Measurements from ENCODE around the gene TSC2.
"Not testable (repeated sequence)": the region's sequence is repeated elsewhere in the genome, so short reads cannot be mapped to it uniquely, and the experiment has no call there.

The TSC2 gene

DNA sequence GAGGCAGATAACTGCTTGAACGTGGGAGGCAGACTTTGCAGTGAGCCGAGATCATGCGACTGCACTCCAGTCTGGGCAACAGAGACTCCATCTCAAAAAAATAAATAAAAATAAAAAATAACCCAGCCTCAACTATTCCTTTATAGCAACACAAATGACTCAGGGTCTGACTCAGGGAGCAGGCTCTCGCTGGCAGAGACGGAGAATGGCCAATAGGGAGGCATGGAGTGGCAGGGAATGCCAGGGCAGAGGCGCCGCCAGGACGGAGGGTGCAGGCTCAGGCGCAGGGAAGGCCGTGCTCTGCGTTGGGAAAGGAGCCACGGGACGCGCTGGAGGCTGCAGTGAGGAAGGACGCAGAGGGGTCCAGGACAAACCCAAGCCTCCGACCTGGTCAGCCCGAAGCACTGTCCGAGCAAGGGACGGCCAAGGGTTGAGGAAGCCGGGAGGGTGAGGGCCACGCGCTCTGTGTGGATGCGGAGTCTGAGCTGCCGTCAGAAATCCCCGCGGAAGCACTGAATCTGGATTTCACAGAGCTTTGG lies 47.6 kb downstream of the TSC2 start:
- H3K9me3 ChIP-seq, result no peaks in the 10 kb centered on the region; the same call in 1 of the 2 replicates
- peaks cover 28% of the 10 kb centered on the region for H3K36me3 ChIP-seq
- DNase-seq, result no peak
- no peaks in the 10 kb centered on the region for H3K4me1 ChIP-seq
- H3K27me3 ChIP-seq, result no peaks in the 10 kb centered on the region
- TF ChIP-seq, protein P1, sequence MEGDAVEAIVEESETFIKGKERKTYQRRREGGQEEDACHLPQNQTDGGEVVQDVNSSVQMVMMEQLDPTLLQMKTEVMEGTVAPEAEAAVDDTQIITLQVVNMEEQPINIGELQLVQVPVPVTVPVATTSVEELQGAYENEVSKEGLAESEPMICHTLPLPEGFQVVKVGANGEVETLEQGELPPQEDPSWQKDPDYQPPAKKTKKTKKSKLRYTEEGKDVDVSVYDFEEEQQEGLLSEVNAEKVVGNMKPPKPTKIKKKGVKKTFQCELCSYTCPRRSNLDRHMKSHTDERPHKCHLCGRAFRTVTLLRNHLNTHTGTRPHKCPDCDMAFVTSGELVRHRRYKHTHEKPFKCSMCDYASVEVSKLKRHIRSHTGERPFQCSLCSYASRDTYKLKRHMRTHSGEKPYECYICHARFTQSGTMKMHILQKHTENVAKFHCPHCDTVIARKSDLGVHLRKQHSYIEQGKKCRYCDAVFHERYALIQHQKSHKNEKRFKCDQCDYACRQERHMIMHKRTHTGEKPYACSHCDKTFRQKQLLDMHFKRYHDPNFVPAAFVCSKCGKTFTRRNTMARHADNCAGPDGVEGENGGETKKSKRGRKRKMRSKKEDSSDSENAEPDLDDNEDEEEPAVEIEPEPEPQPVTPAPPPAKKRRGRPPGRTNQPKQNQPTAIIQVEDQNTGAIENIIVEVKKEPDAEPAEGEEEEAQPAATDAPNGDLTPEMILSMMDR (IDR thresholded peaks at IDR 0.05; ENCODE audit: low read depth, low read length), result no peak
- no peak overlapping the region for H3K4me3 ChIP-seq (ENCODE audit: low read depth, low read length)

GRCh38 chr16:2095918-2096582 lies 48.3 kb downstream of the TSC2 start:
- TF ChIP-seq, protein P1 (IDR thresholded peaks at IDR 0.05; ENCODE audit: low read depth, low read length), result no peak
- H3K36me3 ChIP-seq, result peaks cover 26% of the 10 kb centered on the region
- H3K9me3 ChIP-seq, result no peaks in the 10 kb centered on the region; the same call in 1 of the 2 replicates
- H3K4me1 ChIP-seq, result no peaks in the 10 kb centered on the region
- H3K4me3 ChIP-seq (ENCODE audit: low read depth, low read length), result no peak overlapping the region
- no peak for DNase-seq
- no peaks in the 10 kb centered on the region for H3K27me3 ChIP-seq

- Histone ChIP-seq H3K27me3 (no peaks in the 10 kb centered on the region), H3K4me1 (no peaks in the 10 kb centered on the region), H3K36me3 (peaks cover 20% of the 10 kb centered on the region), H3K4me3 (ENCODE audit: low read depth, low read length) (no peak overlapping the region), H3K9me3 (no peaks in the 10 kb centered on the region; the same call in 1 of the 2 replicates)
- TF ChIP-seq, protein P1 (IDR thresholded peaks at IDR 0.05; ENCODE audit: low read depth, low read length), result no peak
- no peak for DNase-seq
These were observed 49.2 kb downstream of the TSC2 start for GRCh38 chr16:2096853-2097595.

- not testable (repeated sequence) for H3K9me3 ChIP-seq; H3K27me3 ChIP-seq; H3K4me3 ChIP-seq (ENCODE audit: low read depth, low read length); DNase-seq; H3K4me1 ChIP-seq
- peaks cover 16% of the 10 kb centered on the region for H3K36me3 ChIP-seq
These were observed 49.9 kb downstream of the TSC2 start for GRCh38 chr16:2097689-2098088.

- H3K36me3 ChIP-seq, result not testable (repeated sequence)
These were observed 53.8 kb downstream of the TSC2 start for GRCh38 chr16:2101581-2101980.

DNA sequence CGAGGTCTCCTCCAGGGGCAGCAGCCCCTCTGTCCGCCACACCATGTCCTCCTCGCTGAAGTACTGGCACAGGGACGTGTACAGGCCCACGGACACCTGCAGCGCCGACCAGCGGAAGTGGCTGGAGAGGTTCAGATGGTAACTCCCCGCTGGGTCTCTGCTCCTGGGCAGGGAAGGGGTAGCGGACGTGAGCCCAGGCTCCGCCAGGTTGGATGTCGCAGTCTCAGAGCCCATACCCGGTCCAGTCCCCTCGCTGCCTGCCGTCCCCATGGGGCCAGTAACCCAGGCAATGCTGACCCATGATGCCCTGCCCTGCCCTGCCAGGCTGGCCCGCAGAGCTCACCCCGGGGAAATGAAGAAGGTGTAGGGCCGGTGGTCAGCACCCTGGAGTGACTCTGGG lies 54.7 kb downstream of the TSC2 start:
- Histone ChIP-seq H3K36me3 (peaks cover 5% of the 10 kb centered on the region; the same call in 1 of the 2 replicates), H3K9me3 (no peaks in the 10 kb centered on the region), H3K27me3 (no peaks in the 10 kb centered on the region), H3K4me1 (no peaks in the 10 kb centered on the region), H3K4me3 (ENCODE audit: low read depth, low read length) (no peak overlapping the region)
- DNase-seq, result no peak
- TF ChIP-seq, protein P1 (IDR thresholded peaks at IDR 0.05; ENCODE audit: low read depth, low read length), result no peak

More at GRCh38 chr16:2101581-2101980, 53.8 kb downstream of the TSC2 start:
- not testable (repeated sequence) for H3K9me3 ChIP-seq; H3K4me3 ChIP-seq (ENCODE audit: low read depth, low read length); DNase-seq; H3K4me1 ChIP-seq; H3K27me3 ChIP-seq

- not testable (repeated sequence) for H3K4me1 ChIP-seq; DNase-seq; H3K4me3 ChIP-seq (ENCODE audit: low read depth, low read length); H3K9me3 ChIP-seq; H3K27me3 ChIP-seq
- H3K36me3 ChIP-seq, result peaks cover 12% of the 10 kb centered on the region; the same call in 1 of the 2 replicates
These were observed 56.7 kb downstream of the TSC2 start for GRCh38 chr16:2104464-2104863.

DNA sequence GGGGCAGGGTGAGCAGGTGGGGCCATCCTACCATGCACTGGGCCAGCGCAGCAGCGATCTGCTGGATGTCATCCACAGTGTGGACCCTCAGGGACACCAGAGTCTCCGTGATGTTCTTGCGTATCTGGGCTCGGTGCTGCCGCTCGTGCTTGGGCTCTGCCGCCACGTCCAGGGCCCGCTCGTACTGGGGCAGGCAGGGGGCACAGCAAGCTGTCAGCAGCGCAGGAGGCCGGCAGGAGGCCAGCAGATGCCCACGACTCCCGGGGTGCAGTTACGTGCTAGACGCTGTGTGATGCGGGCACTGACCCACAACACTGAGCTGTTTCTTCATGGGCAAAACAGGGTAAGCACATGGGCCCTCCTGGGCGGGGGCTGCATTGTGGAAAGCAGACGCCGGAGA lies 57.5 kb downstream of the TSC2 start:
- not testable (repeated sequence) for H3K9me3 ChIP-seq; H3K27me3 ChIP-seq; H3K4me3 ChIP-seq (ENCODE audit: low read depth, low read length); H3K4me1 ChIP-seq; DNase-seq
- H3K36me3 ChIP-seq, result peaks cover 12% of the 10 kb centered on the region; the same call in 1 of the 2 replicates

DNA sequence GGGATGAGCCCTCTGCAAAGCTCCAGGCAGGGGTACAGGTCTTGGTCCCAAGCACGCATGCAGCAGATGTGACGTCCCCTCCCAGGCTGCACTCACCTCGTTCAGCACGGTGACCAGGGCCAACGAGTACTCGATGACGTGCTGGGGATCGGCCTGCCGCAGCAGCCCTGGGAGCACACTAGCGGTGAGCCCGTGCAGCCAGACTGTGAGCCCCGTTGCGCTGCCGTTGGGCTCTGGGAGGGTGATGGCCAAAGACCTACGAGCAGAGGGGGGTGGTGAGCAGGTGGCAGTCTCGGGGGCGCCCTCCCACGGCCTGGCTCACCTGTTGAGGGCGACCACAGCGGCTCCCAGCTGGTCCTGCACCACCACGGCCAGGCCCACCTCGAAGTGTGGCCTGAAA lies 58.0 kb downstream of the TSC2 start:
- H3K36me3 ChIP-seq; DNase-seq; H3K4me1 ChIP-seq; H3K27me3 ChIP-seq; H3K4me3 ChIP-seq (ENCODE audit: low read depth, low read length); H3K9me3 ChIP-seq: not testable (repeated sequence)

DNA sequence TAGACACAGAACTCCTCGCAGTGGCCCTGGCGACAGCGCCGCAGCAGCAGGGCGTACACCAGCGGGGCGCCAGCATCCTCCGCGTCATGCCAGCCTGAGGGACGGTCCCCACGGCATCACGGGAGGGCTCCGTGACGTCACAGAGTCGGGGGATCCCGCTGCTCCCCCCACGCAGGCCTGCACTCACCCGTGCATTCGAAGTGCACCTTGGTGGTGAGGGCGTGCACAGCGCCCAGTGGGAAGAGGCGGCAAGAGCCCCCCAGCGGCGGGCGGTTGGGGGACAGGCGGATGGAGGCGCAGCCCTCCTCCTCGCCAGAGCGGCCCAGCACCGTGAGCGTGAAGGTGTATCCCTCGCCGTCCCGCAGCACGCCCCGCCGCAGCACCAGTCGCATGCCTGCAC lies 58.4 kb downstream of the TSC2 start:
- H3K36me3 ChIP-seq; H3K4me1 ChIP-seq; DNase-seq; H3K27me3 ChIP-seq; H3K9me3 ChIP-seq; H3K4me3 ChIP-seq (ENCODE audit: low read depth, low read length): not testable (repeated sequence)

GRCh38 chr16:2107121-2107790 lies 59.5 kb downstream of the TSC2 start:
- H3K9me3 ChIP-seq; H3K27me3 ChIP-seq; DNase-seq; H3K4me1 ChIP-seq; H3K4me3 ChIP-seq (ENCODE audit: low read depth, low read length); H3K36me3 ChIP-seq: not testable (repeated sequence)

Data from BE2C (cell line).